Endothelial cell of umbilical vein (primary cell): ENCODE measurements around the gene ZNF425.
A peak's percentile ranks its signal among the peaks of the same experiment; 100 is the strongest.

Experiments used
- EZH2 ChIP-seq: IDR thresholded peaks from 2 replicates; pipeline ENCODE4 v1.6.1; 2012; ENCODE audit warnings: borderline replicate concordance, low read depth, mild to moderate bottlenecking, moderate library complexity, low read length, inconsistent platforms; ENCODE audit not compliant: severe bottlenecking
- JUN ChIP-seq: IDR thresholded peaks from 2 replicates; pipeline ENCODE4 v1.6.1; 2011; ENCODE audit warnings: borderline replicate concordance, low read depth; ENCODE audit not compliant: insufficient read length, insufficient read depth
- MYC ChIP-seq: IDR thresholded peaks from one replicate; pipeline ENCODE4 v1.6.1; 2011; ENCODE audit warnings: mild to moderate bottlenecking, low read depth, low read length
- POLR2A ChIP-seq: IDR thresholded peaks from 2 replicates; pipeline ENCODE4 v1.6.1; 2012; ENCODE audit warnings: low read depth, mild to moderate bottlenecking, control low read depth, low read length
- POLR2AphosphoS5 ChIP-seq: IDR thresholded peaks from 2 replicates; pipeline ENCODE4 v1.6.1; 2012; ENCODE audit warnings: low read depth, mild to moderate bottlenecking, control low read depth, low read length, moderate library complexity; ENCODE audit not compliant: insufficient read depth
- TF ChIP-seq, protein P1 (sequence below), 2 donors: IDR thresholded peaks; 1 replicate in 1 of 2; 2 replicates in 1 of 2; pipeline ENCODE4 v1.5.1; 2011; ENCODE audit warnings: low read length in 2 of 2, mild to moderate bottlenecking in 2 of 2, moderate library complexity in 2 of 2, control low read depth in 1 of 2, inconsistent platforms in 1 of 2, low read depth in 1 of 2; ENCODE audit not compliant: insufficient read depth in 1 of 2; ENCODE audit errors: extremely low read depth in 1 of 2
- TF ChIP-seq, protein P2 (sequence below): IDR thresholded peaks from 2 replicates; pipeline ENCODE4 v1.6.1; 2011; ENCODE audit not compliant: insufficient read depth, insufficient read length

DNA sequence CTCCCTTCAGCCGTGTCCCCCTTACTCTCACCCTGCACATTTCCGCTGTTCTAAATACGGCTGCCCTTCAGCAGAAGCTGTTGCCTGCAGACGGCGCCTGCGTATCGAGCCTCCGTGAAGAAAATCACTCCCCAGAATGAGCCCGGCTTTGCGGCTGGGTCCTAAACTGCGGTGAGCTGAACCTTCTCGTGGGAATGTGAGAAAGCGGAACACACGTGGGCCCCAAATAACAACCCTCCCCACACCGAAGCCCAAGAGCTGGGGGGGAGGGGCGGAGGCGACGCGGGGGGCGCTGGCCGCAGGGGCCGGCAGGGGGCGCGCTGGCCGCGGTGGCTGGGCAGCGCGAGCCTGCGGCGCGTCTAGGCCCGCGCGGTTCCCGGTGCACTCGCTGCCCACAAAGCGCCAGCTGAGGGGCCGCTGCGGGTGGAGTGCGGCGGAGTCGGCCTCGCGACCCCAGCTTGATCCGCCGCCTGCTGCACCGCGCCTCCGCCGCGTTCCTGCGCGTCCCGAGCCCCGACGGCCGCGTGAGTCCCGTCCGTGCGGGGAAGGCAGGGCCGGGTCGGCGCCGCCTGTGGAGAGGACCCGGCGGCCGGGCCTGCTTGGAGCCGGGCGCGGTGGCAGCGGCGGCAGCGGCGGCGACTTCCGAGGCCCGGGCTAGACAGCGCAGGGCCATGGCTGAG lies 21.1 kb upstream of the ZNF425 start, which contains the start of gene ZNF398:
- TF ChIP-seq EZH2 (no peak), POLR2A (peak; percentile 63), POLR2AphosphoS5 (peak; percentile 71), JUN (no peak), MYC (no peak)
- TF ChIP-seq, protein P1, sequence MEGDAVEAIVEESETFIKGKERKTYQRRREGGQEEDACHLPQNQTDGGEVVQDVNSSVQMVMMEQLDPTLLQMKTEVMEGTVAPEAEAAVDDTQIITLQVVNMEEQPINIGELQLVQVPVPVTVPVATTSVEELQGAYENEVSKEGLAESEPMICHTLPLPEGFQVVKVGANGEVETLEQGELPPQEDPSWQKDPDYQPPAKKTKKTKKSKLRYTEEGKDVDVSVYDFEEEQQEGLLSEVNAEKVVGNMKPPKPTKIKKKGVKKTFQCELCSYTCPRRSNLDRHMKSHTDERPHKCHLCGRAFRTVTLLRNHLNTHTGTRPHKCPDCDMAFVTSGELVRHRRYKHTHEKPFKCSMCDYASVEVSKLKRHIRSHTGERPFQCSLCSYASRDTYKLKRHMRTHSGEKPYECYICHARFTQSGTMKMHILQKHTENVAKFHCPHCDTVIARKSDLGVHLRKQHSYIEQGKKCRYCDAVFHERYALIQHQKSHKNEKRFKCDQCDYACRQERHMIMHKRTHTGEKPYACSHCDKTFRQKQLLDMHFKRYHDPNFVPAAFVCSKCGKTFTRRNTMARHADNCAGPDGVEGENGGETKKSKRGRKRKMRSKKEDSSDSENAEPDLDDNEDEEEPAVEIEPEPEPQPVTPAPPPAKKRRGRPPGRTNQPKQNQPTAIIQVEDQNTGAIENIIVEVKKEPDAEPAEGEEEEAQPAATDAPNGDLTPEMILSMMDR (IDR thresholded peaks at IDR 0.05; ENCODE audit: extremely low read depth in 1 of 2, insufficient read depth in 1 of 2, low read depth in 1 of 2, low read length in 2 of 2), result peak; percentile 42 to 79
- TF ChIP-seq, protein P2, sequence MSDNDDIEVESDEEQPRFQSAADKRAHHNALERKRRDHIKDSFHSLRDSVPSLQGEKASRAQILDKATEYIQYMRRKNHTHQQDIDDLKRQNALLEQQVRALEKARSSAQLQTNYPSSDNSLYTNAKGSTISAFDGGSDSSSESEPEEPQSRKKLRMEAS, result no peak
